Measurements from ENCODE around the gene NLK. TPM values are rescaled to one million over a fixed set of nuclear protein-coding genes. Genes with fewer than 3 reads are reported as not detected.

NLK gene
- total RNA-seq, 1 donor from 2014 or later: 30.6 TPM

DNA sequence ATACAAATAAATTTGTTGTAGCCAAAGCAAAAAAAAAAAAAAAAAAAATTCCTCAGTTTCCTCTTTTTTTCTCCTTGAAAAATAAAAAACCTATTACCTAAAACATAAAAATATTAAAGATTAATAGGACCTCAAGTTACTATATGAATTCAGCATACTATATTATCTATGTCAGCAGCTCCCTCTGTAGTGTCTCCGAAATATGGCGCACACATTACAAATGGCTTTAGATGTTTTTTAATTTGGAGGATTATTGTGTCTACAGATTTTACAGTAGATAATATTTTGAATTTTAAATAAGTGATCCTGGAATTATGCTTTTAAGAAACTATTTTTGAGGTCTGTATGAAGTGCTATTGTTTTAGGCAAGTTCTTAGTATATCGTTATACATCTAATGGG lies 94.4 kb downstream of the NLK start:
- DNase-seq (ENCODE audit: low read depth) (no peak), FAIRE-seq (no peak)
- no peak overlapping the region for H3K4me3 ChIP-seq (ENCODE audit: insufficient read depth, low read depth, low read length)
- peaks cover 9% of the 10 kb centered on the region for H3K4me1 ChIP-seq (ENCODE audit: insufficient read depth, low read length)
- H3K27ac ChIP-seq (ENCODE audit: low read depth, low read length): no peak overlapping the region
- TF ChIP-seq EZH2 (IDR thresholded peaks at IDR 0.05; ENCODE audit: insufficient read depth, low read length) (no peak), CTCF (IDR thresholded peaks at IDR 0.05; ENCODE audit: insufficient read depth, low read depth, low read length) (no peak)
- Mint-ChIP-seq H3K4me3 (ENCODE audit: unreplicated experiment) (no peak overlapping the region), H3K27me3 (ENCODE audit: low read depth, unreplicated experiment) (no peaks in the 10 kb centered on the region), H3K4me1 (ENCODE audit: low read depth, unreplicated experiment) (peaks cover 9% of the 10 kb centered on the region), H3K36me3 (ENCODE audit: low read depth, unreplicated experiment) (peaks cover 2% of the 10 kb centered on the region), H3K27ac (ENCODE audit: unreplicated experiment) (no peak overlapping the region), H3K9me3 (ENCODE audit: unreplicated experiment) (no peaks in the 10 kb centered on the region)
- H3K79me2 ChIP-seq (ENCODE audit: insufficient read depth, low read length): no peaks in the 10 kb centered on the region
- H3K9me3 ChIP-seq (ENCODE audit: insufficient read depth, low read depth, low read length): no peaks in the 10 kb centered on the region
- peaks cover 3% of the 10 kb centered on the region for H4K20me1 ChIP-seq (ENCODE audit: insufficient read depth, low read length)
- H3K4me2 ChIP-seq (ENCODE audit: low read length): no peak overlapping the region
- no peak overlapping the region for H3K9ac ChIP-seq (ENCODE audit: low read length)
- no peak overlapping the region for H2AFZ ChIP-seq (ENCODE audit: low read depth, low read length)
- H3K36me3 ChIP-seq (ENCODE audit: insufficient read depth, low read length): peaks cover 14% of the 10 kb centered on the region
- H3K27me3 ChIP-seq (ENCODE audit: insufficient read depth, low read length): no peaks in the 10 kb centered on the region

- peaks cover 3% of the 10 kb centered on the region for H4K20me1 ChIP-seq (ENCODE audit: insufficient read depth, low read length)
- no peak overlapping the region for H3K4me3 ChIP-seq (ENCODE audit: insufficient read depth, low read depth, low read length)
- H3K27me3 ChIP-seq (ENCODE audit: insufficient read depth, low read length): no peaks in the 10 kb centered on the region
- H3K27me3 Mint-ChIP-seq (ENCODE audit: low read depth, unreplicated experiment): no peaks in the 10 kb centered on the region
- H3K79me2 ChIP-seq (ENCODE audit: insufficient read depth, low read length): no peaks in the 10 kb centered on the region
- H3K36me3 ChIP-seq (ENCODE audit: insufficient read depth, low read length): peaks cover 12% of the 10 kb centered on the region
- no peaks in the 10 kb centered on the region for H3K9me3 Mint-ChIP-seq (ENCODE audit: unreplicated experiment)
- TF ChIP-seq EZH2 (IDR thresholded peaks at IDR 0.05; ENCODE audit: insufficient read depth, low read length) (no peak), CTCF (IDR thresholded peaks at IDR 0.05; ENCODE audit: insufficient read depth, low read depth, low read length) (no peak)
- H3K27ac Mint-ChIP-seq (ENCODE audit: unreplicated experiment): no peak overlapping the region
- DNase-seq (ENCODE audit: low read depth): no peak
- no peak overlapping the region for H3K9ac ChIP-seq (ENCODE audit: low read length)
- no peaks in the 10 kb centered on the region for H3K4me1 ChIP-seq (ENCODE audit: insufficient read depth, low read length)
- peaks cover 1% of the 10 kb centered on the region for H3K36me3 Mint-ChIP-seq (ENCODE audit: low read depth, unreplicated experiment)
- no peak overlapping the region for H3K4me2 ChIP-seq (ENCODE audit: low read length)
- no peaks in the 10 kb centered on the region for H3K9me3 ChIP-seq (ENCODE audit: insufficient read depth, low read depth, low read length)
- FAIRE-seq: no peak
- H3K4me1 Mint-ChIP-seq (ENCODE audit: low read depth, unreplicated experiment): peaks cover under 1% of the 10 kb centered on the region
- H3K27ac ChIP-seq (ENCODE audit: low read depth, low read length): no peak overlapping the region
- no peak overlapping the region for H3K4me3 Mint-ChIP-seq (ENCODE audit: unreplicated experiment)
- H2AFZ ChIP-seq (ENCODE audit: low read depth, low read length): no peak overlapping the region
Observed at GRCh38 chr17:28139822-28140221, 97.3 kb downstream of the NLK start.

- TF ChIP-seq EZH2 (IDR thresholded peaks at IDR 0.05; ENCODE audit: insufficient read depth, low read length) (no peak), CTCF (IDR thresholded peaks at IDR 0.05; ENCODE audit: insufficient read depth, low read depth, low read length) (no peak)
- Histone ChIP-seq H3K79me2 (ENCODE audit: insufficient read depth, low read length) (no peaks in the 10 kb centered on the region), H3K4me2 (ENCODE audit: low read length) (no peak overlapping the region), H3K4me1 (ENCODE audit: insufficient read depth, low read length) (no peaks in the 10 kb centered on the region), H3K27me3 (ENCODE audit: insufficient read depth, low read length) (no peaks in the 10 kb centered on the region), H2AFZ (ENCODE audit: low read depth, low read length) (no peak overlapping the region), H4K20me1 (ENCODE audit: insufficient read depth, low read length) (peaks cover 3% of the 10 kb centered on the region), H3K27ac (ENCODE audit: low read depth, low read length) (no peak overlapping the region), H3K9me3 (ENCODE audit: insufficient read depth, low read depth, low read length) (no peaks in the 10 kb centered on the region), H3K9ac (ENCODE audit: low read length) (no peak overlapping the region), H3K36me3 (ENCODE audit: insufficient read depth, low read length) (peaks cover 3% of the 10 kb centered on the region), H3K4me3 (ENCODE audit: insufficient read depth, low read depth, low read length) (no peak overlapping the region)
- no peak for DNase-seq (ENCODE audit: low read depth)
- H3K36me3 Mint-ChIP-seq (ENCODE audit: low read depth, unreplicated experiment): peaks cover 1% of the 10 kb centered on the region
- no peaks in the 10 kb centered on the region for H3K4me1 Mint-ChIP-seq (ENCODE audit: low read depth, unreplicated experiment)
- H3K27me3 Mint-ChIP-seq (ENCODE audit: low read depth, unreplicated experiment): no peaks in the 10 kb centered on the region
- no peak overlapping the region for H3K4me3 Mint-ChIP-seq (ENCODE audit: unreplicated experiment)
- no peaks in the 10 kb centered on the region for H3K9me3 Mint-ChIP-seq (ENCODE audit: unreplicated experiment)
- no peak overlapping the region for H3K27ac Mint-ChIP-seq (ENCODE audit: unreplicated experiment)
- no peak for FAIRE-seq
Observed at GRCh38 chr17:28141313-28141712, 98.8 kb downstream of the NLK start.

Measured in astrocyte (in vitro differentiated cells and primary cell).